ENCODE measurements around the gene SLC13A5.
"Not testable (repeated sequence)": the region's sequence is repeated elsewhere in the genome, so short reads cannot be mapped to it uniquely, and the experiment has no call there.

Gene SLC13A5

DNA sequence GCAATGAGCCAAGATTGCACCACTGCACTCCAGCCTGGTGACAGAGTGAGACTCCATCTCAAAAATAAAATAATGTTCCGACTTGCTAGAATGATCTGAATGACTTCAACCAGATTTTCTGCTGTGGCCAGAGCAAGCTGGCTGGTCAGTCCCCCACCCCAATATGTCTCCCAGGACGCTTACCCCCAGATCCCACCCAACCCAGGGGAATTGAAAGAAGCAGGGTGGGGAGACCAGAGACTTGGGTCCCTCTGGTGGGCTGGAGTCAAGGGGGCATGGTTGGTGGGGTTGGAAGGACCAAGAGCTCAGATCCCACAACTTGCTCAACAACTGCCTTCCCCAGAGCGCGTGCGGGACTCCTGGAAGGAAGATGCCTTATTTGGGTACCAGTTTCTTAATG, 54.8 kb downstream of the SLC13A5 start:
- FAIRE-seq, result not testable (repeated sequence)

- FAIRE-seq, result no peak
These were observed 55.4 kb downstream of the SLC13A5 start for GRCh38 chr17:6657633-6658287.

GRCh38 chr17:6656797-6657632, 56.2 kb downstream of the SLC13A5 start:
- not testable (repeated sequence) for FAIRE-seq

DNA sequence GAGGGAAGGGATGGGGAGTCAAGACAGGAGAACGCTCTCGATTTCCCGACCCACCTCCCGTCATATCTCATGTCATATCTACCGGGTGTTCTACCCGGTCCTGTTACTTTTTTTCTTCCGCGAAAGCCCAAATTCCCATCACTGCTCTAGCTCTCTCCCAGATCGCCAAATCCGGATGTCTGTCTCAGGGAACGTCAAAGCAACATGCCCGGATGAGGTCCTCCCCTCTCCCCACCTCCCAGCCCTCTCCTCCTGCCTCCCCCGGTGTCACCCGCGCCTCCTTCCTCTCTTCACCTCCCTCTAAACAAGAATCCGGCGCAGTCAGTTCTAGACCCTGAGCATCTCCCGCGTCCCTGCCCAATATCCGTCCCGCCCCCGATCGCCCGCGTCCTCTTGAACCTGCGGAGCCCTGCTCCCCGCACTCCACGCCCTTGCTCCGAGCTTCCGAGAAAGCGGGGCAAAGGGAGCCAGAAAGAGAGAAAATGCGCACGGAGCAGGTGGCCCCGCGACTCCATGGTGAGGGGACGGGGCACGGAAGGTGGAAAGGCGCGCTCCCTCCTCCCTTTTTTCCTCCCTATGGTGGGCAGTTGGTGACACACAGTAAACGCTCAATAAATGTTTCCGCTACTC, 57.3 kb downstream of the SLC13A5 start:
- not testable (repeated sequence) for FAIRE-seq

DNA sequence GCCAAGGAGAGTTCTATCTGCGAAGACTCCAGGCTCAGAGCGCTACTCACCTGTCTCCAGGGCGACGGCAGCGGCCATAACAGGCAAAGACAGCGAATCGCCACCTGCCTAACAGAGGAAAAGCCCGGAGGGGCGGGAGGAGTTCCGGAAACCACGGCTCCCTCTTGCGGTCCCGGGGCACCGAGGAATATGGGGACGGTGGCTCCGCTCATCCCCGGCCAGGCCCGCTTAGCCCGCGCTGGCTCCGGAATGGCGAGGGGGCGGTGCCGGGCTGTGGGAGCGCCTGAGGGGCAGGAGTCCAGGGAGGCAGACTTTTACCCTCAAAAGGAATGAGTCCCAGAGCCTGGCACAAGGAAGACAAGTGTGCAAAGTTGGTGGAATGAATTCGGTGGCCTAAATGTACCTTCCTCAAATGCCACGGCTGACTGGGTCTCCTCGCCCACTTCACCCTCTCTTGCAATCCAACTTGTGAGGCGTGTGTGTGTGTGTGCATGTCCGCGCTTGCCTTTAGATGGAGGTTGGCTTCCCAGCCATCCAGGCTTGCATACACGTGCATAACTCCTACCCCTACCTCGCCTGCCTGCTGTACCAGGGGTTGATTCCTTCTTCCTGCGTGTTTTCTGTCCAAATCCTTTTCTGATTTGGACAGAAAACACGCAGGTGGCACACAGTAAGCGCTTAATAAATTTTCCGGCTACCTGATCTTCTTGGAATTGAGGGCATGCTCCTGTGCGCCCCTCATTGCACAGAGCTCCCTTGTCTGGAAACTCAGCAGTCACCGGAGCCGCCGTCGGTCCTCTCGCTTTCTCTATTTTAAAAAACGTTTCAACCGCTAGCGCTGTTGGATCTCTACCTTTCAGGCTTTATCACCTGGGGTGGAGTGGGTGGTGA, 58.1 kb downstream of the SLC13A5 start:
- FAIRE-seq, result no peak

DNA sequence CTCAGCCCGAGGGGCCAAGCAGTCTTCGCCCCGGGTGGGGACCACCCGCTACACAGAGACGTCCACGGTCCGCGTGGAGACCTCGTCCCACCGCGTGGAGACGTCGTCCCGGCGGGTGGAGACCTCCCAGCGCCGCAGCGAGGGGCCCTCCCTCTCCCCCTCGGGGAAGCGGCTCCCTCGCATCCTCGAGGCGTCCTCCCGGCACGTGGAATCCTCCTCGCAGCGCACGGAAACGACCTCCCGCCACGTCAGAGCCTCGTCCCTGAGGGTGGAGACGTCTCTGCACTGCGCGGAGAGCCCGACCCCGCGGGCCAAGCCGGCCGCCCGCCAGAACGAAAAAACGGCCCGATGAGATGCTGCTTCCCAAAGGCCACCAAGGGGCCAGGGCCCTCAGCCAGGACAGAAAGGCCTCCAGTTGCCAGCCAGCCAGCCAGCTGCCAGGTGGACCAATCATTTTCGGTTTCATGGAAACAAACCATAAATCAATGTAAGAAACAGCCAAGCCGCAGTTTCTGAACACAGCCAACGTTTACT, 61.2 kb downstream of the SLC13A5 start:
- no peak for FAIRE-seq

DNA sequence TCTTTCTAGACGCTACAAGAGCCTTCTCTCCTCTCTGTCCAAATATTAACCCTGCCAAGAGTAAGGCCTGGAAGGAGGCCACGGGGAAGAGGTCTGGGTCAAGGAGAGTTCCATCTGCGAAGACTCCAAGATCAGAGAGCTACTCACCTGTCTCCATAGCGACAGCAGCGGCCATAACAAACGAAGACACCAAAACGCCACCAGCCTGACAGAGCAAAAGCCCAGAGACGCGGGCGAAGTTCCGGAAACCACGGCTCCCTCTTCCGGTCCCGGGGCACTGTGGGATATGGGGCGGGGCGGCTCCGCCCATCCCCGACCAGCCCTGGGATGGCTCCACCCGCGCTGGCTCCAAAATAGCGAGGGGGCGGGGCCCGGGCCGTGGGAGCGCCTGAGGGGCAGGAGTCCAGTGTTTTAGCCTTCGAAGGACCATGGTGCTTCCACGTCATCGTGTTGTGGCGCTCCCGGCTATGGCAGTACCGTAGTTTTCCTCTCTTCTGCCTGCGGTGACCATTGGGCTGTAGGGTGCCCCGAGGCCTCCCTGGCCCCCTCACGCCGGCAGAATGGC, 61.7 kb downstream of the SLC13A5 start, which contains the start of the genes C17orf100 and MED31:
TSS of gene C17orf100 (plus strand) at position 409 of the 565 bp plus-strand sequence. CDS start at position 561, 152 bp downstream.
TSS of gene MED31 (minus strand) at position 252 of the 565 bp plus-strand sequence. CDS start at position 175, 77 bp downstream.
- peak; percentile 82 for FAIRE-seq

DNA sequence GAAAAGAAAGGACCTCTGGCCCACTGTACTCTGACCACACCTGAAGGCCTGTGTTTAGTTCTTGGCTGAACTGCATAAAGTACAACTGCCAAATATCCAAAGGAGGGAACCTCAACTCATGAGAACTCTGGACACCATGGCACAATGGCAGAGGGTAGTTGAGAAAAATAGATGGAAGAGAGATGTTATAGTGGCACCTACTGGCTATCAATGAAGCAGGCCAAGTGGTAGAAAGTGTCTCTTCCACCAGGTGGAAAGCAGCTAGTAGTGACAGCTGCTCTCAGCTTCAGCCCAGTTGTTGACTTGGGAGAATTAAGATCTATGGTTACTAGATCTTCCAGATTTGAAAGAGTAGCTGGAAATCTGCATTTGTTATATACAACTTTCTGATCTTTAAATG, 65.0 kb downstream of the SLC13A5 start:
- no peak for FAIRE-seq

DNA sequence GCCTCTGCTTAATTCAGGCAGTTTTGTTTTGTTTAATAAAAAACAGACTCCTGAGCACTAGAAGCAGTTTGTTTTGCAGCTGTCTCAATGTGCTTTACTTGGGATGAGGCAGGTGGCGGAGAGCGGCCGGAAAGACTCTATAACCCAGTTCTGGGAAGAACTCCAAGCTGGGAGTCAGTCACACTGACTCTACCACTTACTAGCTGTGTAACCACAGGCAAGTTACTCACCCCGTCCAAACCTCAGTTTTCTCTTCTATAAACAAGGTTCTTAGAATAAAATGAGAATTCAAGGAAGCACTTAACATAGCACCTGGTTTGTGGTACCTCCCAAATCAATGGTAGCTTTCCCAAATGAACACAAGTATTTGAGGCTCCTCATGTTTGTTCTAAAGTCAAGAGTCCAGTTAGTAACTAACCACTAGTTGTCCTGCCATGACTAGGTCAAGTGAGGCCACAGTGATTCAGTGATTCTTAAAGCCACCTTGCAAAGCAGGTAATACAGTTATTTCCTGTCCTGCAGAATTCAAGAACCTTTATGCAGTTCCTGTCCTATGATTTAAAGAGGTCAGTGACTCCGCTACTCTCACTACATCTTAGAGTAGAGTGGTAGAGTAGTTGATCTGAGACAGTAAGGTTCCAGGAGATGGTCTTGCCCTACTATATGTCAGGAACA, 69.6 kb downstream of the SLC13A5 start:
- no peak for FAIRE-seq

- no peak for FAIRE-seq
These were observed 70.6 kb downstream of the SLC13A5 start for GRCh38 chr17:6642592-6642991.

GRCh38 chr17:6641247-6641863, 71.8 kb downstream of the SLC13A5 start:
- FAIRE-seq, result no peak

DNA sequence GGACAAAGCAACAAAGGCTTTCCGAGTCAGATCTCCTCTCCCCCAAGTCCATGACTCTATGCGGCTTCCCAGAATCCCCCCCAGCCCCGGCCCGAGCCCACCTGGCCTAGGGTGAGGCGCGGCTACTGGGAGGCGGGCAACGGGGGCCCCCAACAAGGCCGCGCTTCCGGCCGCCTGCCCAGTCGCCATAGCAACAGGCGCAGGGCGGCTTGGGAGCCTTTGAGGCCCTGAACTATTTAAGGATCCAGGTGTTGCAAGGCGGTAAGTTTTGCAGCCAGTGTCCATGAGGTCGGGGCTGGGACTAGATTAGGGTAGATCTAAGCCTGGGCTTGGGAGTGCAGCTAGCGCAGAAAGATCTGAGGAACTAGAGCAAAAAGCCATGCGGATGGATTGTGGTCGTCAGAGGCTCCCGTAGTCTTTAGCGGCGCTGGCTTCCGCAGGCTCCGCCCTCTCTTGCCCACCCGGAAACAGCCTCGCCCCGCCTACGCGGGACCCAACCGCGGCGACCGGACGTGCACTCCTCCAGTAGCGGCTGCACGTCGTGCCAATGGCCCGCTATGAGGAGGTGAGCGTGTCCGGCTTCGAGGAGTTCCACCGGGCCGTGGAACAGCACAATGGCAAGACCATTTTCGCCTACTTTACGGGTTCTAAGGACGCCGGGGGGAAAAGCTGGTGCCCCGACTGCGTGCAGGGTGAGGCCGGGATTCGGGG, 72.5 kb downstream of the SLC13A5 start, which contains the start of the genes KIAA0753 and TXNDC17:
TSS of gene KIAA0753 (minus strand) at position 176 of the 711 bp plus-strand sequence. CDS start 5,608 bp downstream, outside the sequence.
TSS of gene TXNDC17 (plus strand) at position 525 of the 711 bp plus-strand sequence. CDS start at position 548, 23 bp downstream.
- peak; percentile 23 for FAIRE-seq

GRCh38 chr17:6639586-6640535, 73.3 kb downstream of the SLC13A5 start:
- FAIRE-seq, result no peak

DNA sequence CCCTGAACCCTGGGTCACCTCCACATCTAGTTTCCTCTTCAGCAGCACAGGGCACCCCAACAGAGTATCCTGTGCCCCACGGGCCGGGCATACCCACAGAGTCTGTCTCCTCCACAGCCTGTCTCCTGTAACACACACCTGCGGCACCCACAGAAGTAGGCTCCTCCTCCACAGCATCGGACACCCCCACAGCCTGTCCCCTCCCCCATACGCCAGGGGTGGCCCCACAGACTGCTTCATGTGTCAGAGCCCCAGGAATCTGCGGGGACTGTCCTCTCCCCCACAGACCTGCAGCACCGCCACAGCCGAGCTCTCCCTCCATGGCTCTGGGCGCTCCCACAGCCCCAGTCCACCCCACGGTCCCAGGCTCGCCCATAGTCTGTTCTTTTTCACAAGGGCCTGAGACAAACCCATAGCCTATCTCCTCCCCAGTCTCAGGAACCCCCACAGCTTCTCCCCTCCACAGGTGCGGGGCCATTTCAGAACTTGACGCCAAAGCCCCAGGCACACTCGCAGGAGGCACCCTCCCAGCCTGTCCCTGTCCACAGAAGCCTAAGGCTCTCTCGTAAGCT, 74.1 kb downstream of the SLC13A5 start:
- no peak for FAIRE-seq

GRCh38 chr17:6638046-6638908, 74.9 kb downstream of the SLC13A5 start:
- no peak for FAIRE-seq

GRCh38 chr17:6637458-6637840, 75.7 kb downstream of the SLC13A5 start:
- FAIRE-seq, result no peak
